A549 (cell line): Measurements from ENCODE around the gene BCS1L. TPM values are rescaled to one million over a fixed set of nuclear protein-coding genes. Genes with fewer than 3 reads are reported as not detected.

Source experiments
- ATAC-seq, 2 experiments: fragments of 200-7000 bp in 1 of 2; fragments of >200 bp in 1 of 2; cut with Nextera tagmentation in 1 of 2; cut with Tn5 transposase in 1 of 2; 3 replicates each; pipeline versions ENCODE4 v1.8.0 to v1.9.1; 2018 to 2020; ENCODE audit warnings: mild to moderate bottlenecking in 1 of 2, moderate library complexity in 1 of 2
- CTCF ChIA-PET: fragments of 300-600 bp; sonication (Branson Sonifier 250); formaldehyde crosslinking; extraction: SDS; loops from one replicate; lab custom pipeline; 2021; ENCODE audit warnings: antibody characterized with exemption, inconsistent platforms; lab: Yijun Ruan, JAX
- POLR2A ChIA-PET: fragments of 350-600 bp; formaldehyde crosslinking; extraction: SDS; loops from one replicate; lab custom pipeline; 2021; ENCODE audit warnings: antibody characterized with exemption, inconsistent platforms; lab: Yijun Ruan, JAX
- DNase-seq, 2 experiments: peaks; one replicate each; pipeline versions ENCODE4 v3.0.0 to v3.0.0-alpha.2; 2011 to 2016; ENCODE audit warnings: low read depth in 1 of 2, low spot score in 1 of 2
- FAIRE-seq: peaks from 2 replicates; lab custom pipeline; 2011; peaks lifted over from hg19 to GRCh38; lab: Jason Lieb, UNC
- H3K27ac ChIP-seq, 2 experiments: fragments of >200 bp; sonication (Bioruptor Twin); formaldehyde crosslinking; 3 replicates each; pipeline ENCODE4 v1.5.1; 2016 to 2017
- H3K4me1 ChIP-seq: fragments of >200 bp; sonication (Bioruptor Twin); formaldehyde crosslinking; 3 replicates; pipeline ENCODE4 v1.6.1; 2016
- H3K4me2 ChIP-seq: fragments of >200 bp; sonication (Bioruptor Twin); formaldehyde crosslinking; 3 replicates; pipeline ENCODE4 v1.6.1; 2016
- H3K4me3 ChIP-seq: fragments of >200 bp; sonication (Bioruptor Twin); formaldehyde crosslinking; 3 replicates; pipeline ENCODE4 v1.5.1; 2016
- H3K9me3 ChIP-seq: fragments of >200 bp; sonication (Bioruptor Twin); formaldehyde crosslinking; 3 replicates; pipeline ENCODE4 v1.6.1; 2016
- BHLHE40 ChIP-seq: IDR thresholded peaks from 2 replicates; pipeline ENCODE4 v1.6.1; 2012; ENCODE audit warnings: low read depth, low read length, inconsistent platforms
- CEBPB ChIP-seq, 2 experiments: fragments of >200 bp in 1 of 2; sonication (Bioruptor Twin) in 1 of 2; formaldehyde crosslinking in 1 of 2; IDR thresholded peaks; 2 replicates each; pipeline ENCODE4 v1.6.1; 2012 to 2016
- EHF ChIP-seq: fragments of 250-450 bp; sonication (Bioruptor Pico); IDR thresholded peaks from 2 replicates; pipeline ENCODE4 v1.5.0; 2020; ENCODE audit warnings: mild to moderate bottlenecking
- EHMT2 ChIP-seq: fragments of 200-600 bp; sonication (generic); IDR thresholded peaks from 2 replicates; pipeline ENCODE4 v1.6.1; 2016; ENCODE audit warnings: antibody characterized with exemption, low read depth, mild to moderate bottlenecking, moderate library complexity
- HES2 ChIP-seq: fragments of >200 bp; sonication (Bioruptor Twin); formaldehyde crosslinking; IDR thresholded peaks from 2 replicates; pipeline ENCODE4 v1.6.1; 2016
- HOXB13 ChIP-seq: fragments of 250-450 bp; sonication (Bioruptor Pico); IDR thresholded peaks from 2 replicates; pipeline ENCODE4 v1.5.0; 2020; ENCODE audit warnings: low read depth, mild to moderate bottlenecking, moderate library complexity
- JUN ChIP-seq, 2 experiments: fragments of >200 bp; sonication (Bioruptor Twin); formaldehyde crosslinking; IDR thresholded peaks; 2 replicates in 1 of 2; 3 replicates in 1 of 2; pipeline ENCODE4 v1.6.1; 2016 to 2017
- JUNB ChIP-seq: fragments of >200 bp; sonication (Bioruptor Twin); formaldehyde crosslinking; IDR thresholded peaks from 2 replicates; pipeline ENCODE4 v1.6.1; 2016
- MAFK ChIP-seq: fragments of 450-650 bp; IDR thresholded peaks from 2 replicates; pipeline ENCODE4 v1.6.1; 2014; ENCODE audit not compliant: partially characterized antibody
- MAZ ChIP-seq: fragments of 150-350 bp; IDR thresholded peaks from 2 replicates; pipeline ENCODE4 v1.6.1; 2014; ENCODE audit warnings: antibody characterized with exemption, low read depth, low read length, borderline replicate concordance
- NFE2L2 ChIP-seq: fragments of 150-350 bp; conservative IDR thresholded peaks from 2 replicates; pipeline ENCODE4 v1.6.1; 2014; ENCODE audit warnings: low read length
- NR3C1 ChIP-seq: fragments of >200 bp; sonication (Bioruptor Twin); formaldehyde crosslinking; IDR thresholded peaks from 3 replicates; pipeline ENCODE4 v1.6.1; 2017
- PHF8 ChIP-seq: fragments of 200-600 bp; sonication (generic); IDR thresholded peaks from 2 replicates; pipeline ENCODE4 v1.6.1; 2016; ENCODE audit warnings: low read depth, mild to moderate bottlenecking, antibody characterized with exemption, moderate library complexity, borderline replicate concordance
- POLR2A ChIP-seq: IDR thresholded peaks from 2 replicates; pipeline ENCODE4 v1.6.1; 2012; ENCODE audit warnings: mild to moderate bottlenecking, low read length
- POLR2AphosphoS2 ChIP-seq: conservative IDR thresholded peaks from 2 replicates; pipeline ENCODE4 v1.6.1; 2012; ENCODE audit warnings: low read length, improper control_type of control experiment, inconsistent platforms
- RAD21 ChIP-seq, 2 experiments: fragments of >200 bp in 1 of 2; sonication (Bioruptor Twin) in 1 of 2; formaldehyde crosslinking in 1 of 2; IDR thresholded peaks in 1 of 2; conservative IDR thresholded peaks in 1 of 2; 2 replicates in 1 of 2; 3 replicates in 1 of 2; pipeline ENCODE4 v1.6.1; 2012 to 2018; ENCODE audit warnings: inconsistent platforms in 1 of 2
- RARB ChIP-seq: fragments of 250-450 bp; sonication (Bioruptor Pico); IDR thresholded peaks from 2 replicates; pipeline ENCODE4 v1.8.0; 2021; ENCODE audit warnings: mild to moderate bottlenecking, moderate library complexity
- RFX5 ChIP-seq: fragments of 450-650 bp; IDR thresholded peaks from 2 replicates; pipeline ENCODE4 v1.7.1; 2014; ENCODE audit warnings: antibody characterized with exemption, mild to moderate bottlenecking, moderate library complexity
- SMC3 ChIP-seq: fragments of >200 bp; sonication (Bioruptor Twin); formaldehyde crosslinking; IDR thresholded peaks from 3 replicates; pipeline ENCODE4 v1.6.1; 2018; ENCODE audit warnings: inconsistent platforms
- TFCP2L1 ChIP-seq: fragments of 250-450 bp; sonication (Bioruptor Pico); IDR thresholded peaks from 2 replicates; pipeline ENCODE4 v1.5.0; 2021; ENCODE audit warnings: mild to moderate bottlenecking
- ZFP36 ChIP-seq: fragments of 450-650 bp; IDR thresholded peaks from 2 replicates; pipeline ENCODE4 v1.6.1; 2014; ENCODE audit warnings: borderline replicate concordance; ENCODE audit not compliant: partially characterized antibody
- WGBS: methylation state at CpG from one replicate; pipeline ENCODE4 v1.1.6; 2017; ENCODE audit errors: missing lambda C conversion rate; 5-methylcytosine and 5-hydroxymethylcytosine counted together
- polyA plus RNA-seq, 4 experiments: library from polyadenylated mRNA; depleted of rRNA in 3 of 4; stranded (reverse); fragments of >200 nt; fragmentation: RNase III in 1 of 4; extraction: RNeasy Plus Mini Kit Qiagen cat#74134 plus additional on column Dnase treatment in 1 of 4; gene quantifications; 2 replicates in 3 of 4; 3 replicates in 1 of 4; pipeline ENCODE4 v1.2.3, GENCODE V29; 2011 to 2017
- TF ChIP-seq, protein P1 (sequence below): fragments of 200-600 bp; sonication (generic); IDR thresholded peaks from 2 replicates; pipeline ENCODE4 v1.6.1; 2016; ENCODE audit warnings: antibody characterized with exemption, mild to moderate bottlenecking, moderate library complexity
- TF ChIP-seq, protein P2 (sequence below): fragments of >200 bp; sonication (Bioruptor Twin); formaldehyde crosslinking; IDR thresholded peaks from 3 replicates; pipeline ENCODE4 v1.6.1; 2016
- TF ChIP-seq, protein P3 (sequence below): IDR thresholded peaks from 2 replicates; pipeline ENCODE4 v1.6.1; 2012

Gene BCS1L
- polyA plus RNA-seq, 2 of the 4 experiments (the other 2 are of a cell fraction) = 46.3 to 47.1 TPM

DNA sequence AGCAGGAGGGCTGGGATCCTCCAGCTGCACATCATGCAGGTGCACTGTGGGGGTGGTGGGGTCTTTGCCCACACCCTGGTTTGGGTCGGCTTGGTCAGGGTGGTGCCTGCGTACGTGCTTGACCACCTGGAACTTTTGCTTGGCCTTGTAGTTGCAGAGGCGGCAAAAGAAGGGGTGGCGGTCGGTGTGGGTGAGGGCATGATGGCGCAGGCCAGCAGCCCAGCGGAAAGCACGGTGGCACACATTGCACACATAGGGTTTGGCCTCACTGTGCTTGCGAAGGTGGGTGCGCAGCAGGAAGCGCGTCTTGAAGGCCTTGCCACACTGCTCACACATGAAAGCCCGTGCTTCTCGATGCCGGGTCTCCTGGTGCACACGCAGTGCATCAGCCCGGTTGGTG, 21.1 kb upstream of the BCS1L start (continued):
- TF ChIP-seq HES2 = no peak

DNA sequence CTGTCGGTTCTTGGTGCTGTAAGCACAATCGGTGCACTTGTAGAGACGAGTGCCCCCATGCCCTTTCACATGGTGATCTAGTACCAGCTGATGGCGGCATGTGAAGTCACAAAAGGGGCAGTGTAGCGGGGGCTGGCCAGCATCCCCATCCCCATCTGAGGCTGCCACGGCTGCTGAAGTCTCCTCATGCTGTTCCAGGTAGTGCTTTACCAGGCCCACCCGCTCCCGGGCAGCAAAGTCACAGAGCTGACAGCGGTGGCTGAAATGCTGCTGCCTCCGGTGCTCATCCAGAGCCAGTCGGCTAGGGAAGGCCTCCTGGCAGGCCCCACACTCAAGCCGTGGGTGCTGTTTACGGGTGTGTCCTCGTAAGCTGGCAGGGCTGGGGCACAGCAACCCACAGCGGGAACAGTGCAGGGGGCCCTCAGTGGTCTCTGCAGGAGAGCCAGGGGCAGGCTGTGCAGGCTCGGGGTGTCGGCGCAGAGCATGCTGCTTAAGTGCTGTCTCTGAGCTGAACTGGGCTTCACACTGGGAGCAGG, 17.3 kb upstream of the BCS1L start:
- ChIA-PET CTCF (interaction anchor here (0.8 kb wide), 1 partner anchor 206 kb away, joined by 4 read pairs; no protein-coding TSS in a partner anchor), POLR2A (interaction anchor here (0.5 kb wide), 1 partner anchor 353 kb away, joined by 8 read pairs; no protein-coding TSS in a partner anchor)
- peaks cover 14% of the 10 kb centered on the region; the same call in 1 of the 3 replicates for H3K4me1 ChIP-seq
- no peak overlapping the region for H3K4me3 ChIP-seq
- WGBS = 93% methylated on average over 11 of the region's 18 CpGs
- ATAC-seq (no peak; a peak in 1 of 6 replicates), FAIRE-seq (no peak), DNase-seq (no peak)
- no peak overlapping the region for H3K27ac ChIP-seq
- no peaks in the 10 kb centered on the region for H3K9me3 ChIP-seq
- TF ChIP-seq PHF8 (no peak), RFX5 (no peak), POLR2A (0 out of 2 replicates have a peak, but pooled peaks have one; percentile 6), SMC3 (no peak), MAZ (no peak)
- TF ChIP-seq, protein P1, sequence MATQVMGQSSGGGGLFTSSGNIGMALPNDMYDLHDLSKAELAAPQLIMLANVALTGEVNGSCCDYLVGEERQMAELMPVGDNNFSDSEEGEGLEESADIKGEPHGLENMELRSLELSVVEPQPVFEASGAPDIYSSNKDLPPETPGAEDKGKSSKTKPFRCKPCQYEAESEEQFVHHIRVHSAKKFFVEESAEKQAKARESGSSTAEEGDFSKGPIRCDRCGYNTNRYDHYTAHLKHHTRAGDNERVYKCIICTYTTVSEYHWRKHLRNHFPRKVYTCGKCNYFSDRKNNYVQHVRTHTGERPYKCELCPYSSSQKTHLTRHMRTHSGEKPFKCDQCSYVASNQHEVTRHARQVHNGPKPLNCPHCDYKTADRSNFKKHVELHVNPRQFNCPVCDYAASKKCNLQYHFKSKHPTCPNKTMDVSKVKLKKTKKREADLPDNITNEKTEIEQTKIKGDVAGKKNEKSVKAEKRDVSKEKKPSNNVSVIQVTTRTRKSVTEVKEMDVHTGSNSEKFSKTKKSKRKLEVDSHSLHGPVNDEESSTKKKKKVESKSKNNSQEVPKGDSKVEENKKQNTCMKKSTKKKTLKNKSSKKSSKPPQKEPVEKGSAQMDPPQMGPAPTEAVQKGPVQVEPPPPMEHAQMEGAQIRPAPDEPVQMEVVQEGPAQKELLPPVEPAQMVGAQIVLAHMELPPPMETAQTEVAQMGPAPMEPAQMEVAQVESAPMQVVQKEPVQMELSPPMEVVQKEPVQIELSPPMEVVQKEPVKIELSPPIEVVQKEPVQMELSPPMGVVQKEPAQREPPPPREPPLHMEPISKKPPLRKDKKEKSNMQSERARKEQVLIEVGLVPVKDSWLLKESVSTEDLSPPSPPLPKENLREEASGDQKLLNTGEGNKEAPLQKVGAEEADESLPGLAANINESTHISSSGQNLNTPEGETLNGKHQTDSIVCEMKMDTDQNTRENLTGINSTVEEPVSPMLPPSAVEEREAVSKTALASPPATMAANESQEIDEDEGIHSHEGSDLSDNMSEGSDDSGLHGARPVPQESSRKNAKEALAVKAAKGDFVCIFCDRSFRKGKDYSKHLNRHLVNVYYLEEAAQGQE = no peak
- H3K4me2 ChIP-seq = no peak overlapping the region

DNA sequence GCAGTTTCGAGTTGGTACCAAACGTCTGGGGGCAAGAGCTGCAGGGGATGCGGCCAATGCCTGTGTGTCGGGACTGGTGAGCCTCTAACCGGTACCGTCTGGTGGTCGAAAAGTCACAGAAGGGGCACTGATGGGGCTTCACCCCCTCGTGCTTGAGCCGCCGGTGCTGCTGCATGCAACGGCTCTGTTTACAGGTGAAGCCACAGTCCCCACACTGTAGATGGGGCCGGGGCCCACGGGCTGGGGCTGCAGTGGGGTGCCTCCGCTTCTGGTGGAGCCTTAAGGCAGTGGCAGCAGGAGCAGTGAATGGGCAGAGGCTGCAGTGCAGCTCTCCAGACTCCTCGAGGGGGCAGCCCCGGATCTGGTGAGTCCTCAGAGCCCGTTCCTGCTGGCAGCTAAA, 16.7 kb upstream of the BCS1L start:
- FAIRE-seq = no peak
- POLR2A ChIA-PET = no interaction called here
- H3K4me2 ChIP-seq = no peak overlapping the region
- CTCF ChIA-PET = interaction anchor here (0.8 to 2.4 kb wide), 4 partner anchors 11 to 205 kb away, joined by 3 to 6 read pairs (median 4); partner anchors contain the start of genes BCS1L and ZNF142
- no peak; a peak in 2 of 6 replicates for ATAC-seq
- H3K9me3 ChIP-seq = no peaks in the 10 kb centered on the region
- peaks cover 14% of the 10 kb centered on the region; the same call in 1 of the 3 replicates for H3K4me1 ChIP-seq
- WGBS = 91% methylated on average over 13 of the region's 17 CpGs
- no peak for TF ChIP-seq JUN (IDR thresholded peaks at IDR 0.05)
- no peak for TF ChIP-seq RARB (CRISPR knock-in tag)
- TF ChIP-seq HOXB13 (CRISPR knock-in tag) = no peak
- TF ChIP-seq NFE2L2 = no peak
- TF ChIP-seq, protein P2, sequence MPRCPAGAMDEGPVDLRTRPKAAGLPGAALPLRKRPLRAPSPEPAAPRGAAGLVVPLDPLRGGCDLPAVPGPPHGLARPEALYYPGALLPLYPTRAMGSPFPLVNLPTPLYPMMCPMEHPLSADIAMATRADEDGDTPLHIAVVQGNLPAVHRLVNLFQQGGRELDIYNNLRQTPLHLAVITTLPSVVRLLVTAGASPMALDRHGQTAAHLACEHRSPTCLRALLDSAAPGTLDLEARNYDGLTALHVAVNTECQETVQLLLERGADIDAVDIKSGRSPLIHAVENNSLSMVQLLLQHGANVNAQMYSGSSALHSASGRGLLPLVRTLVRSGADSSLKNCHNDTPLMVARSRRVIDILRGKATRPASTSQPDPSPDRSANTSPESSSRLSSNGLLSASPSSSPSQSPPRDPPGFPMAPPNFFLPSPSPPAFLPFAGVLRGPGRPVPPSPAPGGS = no peak
- no peak for TF ChIP-seq MAZ
- TF ChIP-seq, protein P3, sequence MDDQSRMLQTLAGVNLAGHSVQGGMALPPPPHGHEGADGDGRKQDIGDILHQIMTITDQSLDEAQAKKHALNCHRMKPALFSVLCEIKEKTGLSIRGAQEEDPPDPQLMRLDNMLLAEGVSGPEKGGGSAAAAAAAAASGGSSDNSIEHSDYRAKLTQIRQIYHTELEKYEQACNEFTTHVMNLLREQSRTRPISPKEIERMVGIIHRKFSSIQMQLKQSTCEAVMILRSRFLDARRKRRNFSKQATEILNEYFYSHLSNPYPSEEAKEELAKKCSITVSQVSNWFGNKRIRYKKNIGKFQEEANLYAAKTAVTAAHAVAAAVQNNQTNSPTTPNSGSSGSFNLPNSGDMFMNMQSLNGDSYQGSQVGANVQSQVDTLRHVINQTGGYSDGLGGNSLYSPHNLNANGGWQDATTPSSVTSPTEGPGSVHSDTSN = no peak
- TF ChIP-seq POLR2AphosphoS2 = no peak
- TF ChIP-seq CEBPB (IDR thresholded peaks at IDR 0.05) = no peak
- no peak for TF ChIP-seq EHF (CRISPR knock-in tag)
- no peak for TF ChIP-seq BHLHE40
- TF ChIP-seq EHMT2 = no peak
- TF ChIP-seq RAD21 (conservative IDR thresholded peaks at IDR 0.05 in 1 of 2, IDR thresholded peaks at IDR 0.05 in 1 of 2) = no peak
- TF ChIP-seq ZFP36 = no peak
- no peak for TF ChIP-seq TFCP2L1 (CRISPR knock-in tag)
- no peak for TF ChIP-seq NR3C1
- TF ChIP-seq MAFK = no peak
- TF ChIP-seq JUNB = no peak
- DNase-seq = no peak
- H3K4me3 ChIP-seq = no peak overlapping the region
- H3K27ac ChIP-seq = no peak overlapping the region
